Retina (tissue), 1 donor: ENCODE data around the gene TGFBR3.

Experiments used
- DNase-seq: peaks from one replicate; pipeline ENCODE4 v3.0.0-alpha.2; 2016

Gene TGFBR3

DNA sequence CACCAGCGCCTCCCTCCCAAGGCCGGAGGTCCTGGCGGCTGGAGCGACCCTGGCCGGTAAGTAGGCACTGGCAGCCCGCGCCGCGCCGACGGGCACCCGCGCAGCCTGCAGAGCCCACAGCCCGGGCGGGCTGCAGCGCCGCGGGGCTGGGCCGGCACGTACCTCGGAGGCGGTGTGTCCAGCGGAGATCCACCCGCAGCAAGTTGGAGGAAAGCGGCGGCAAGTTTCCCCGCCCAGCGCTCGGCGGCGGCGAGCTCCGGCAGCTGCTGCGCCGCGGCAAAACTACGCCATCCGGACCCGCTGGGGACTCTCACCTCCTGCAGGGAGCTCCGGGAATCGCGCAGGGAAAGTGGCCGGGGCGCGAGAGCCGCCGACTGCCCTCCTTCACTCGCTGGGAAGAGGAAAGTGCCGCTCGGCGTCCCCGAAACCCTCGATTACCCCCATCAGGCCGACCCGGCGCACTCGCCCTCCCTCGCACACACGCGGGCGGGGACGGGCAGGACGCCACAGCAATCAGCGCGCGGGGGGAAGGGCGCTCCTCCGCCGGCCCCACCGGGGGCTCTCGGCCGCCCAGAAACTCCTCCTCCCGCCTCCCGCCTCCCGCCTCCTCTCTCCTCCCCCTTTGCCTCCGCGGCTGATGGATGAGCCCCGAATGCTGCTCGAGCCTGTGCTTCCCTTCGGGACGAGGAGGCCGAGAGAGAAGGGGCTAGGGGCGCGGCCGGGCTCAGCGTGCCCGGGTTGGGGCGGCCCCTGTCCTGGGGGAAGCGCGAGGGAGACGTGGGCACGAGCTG lies at the start of gene TGFBR3:
TGFBR3 (minus strand) TSS at position 436 of the 791 bp plus-strand sequence. CDS start 24,620 bp downstream, outside the sequence.
- DNase-seq, result peak; percentile 96

DNA sequence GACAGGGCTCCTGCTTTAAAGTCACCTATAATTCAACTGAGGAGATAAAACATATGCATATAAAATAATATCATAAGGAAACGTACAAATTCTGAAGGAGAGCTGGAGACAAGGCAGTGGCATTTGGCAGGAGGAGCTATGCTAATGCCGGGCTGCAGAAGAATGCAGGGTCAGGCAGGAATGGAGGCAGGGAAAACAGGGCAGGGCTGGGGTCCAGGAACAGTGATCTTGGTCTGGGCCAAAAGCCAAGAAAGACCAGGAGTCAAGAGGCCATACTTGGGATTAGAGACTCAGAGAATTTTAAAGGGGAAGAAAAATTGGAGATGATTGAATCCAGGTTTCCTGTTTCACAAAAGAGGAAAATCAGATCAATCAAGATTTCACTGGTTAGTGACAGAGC lies 43.3 kb upstream of the TGFBR3 start:
- no peak for DNase-seq

- no peak for DNase-seq
These were observed 42.1 kb upstream of the TGFBR3 start for GRCh38 chr1:91928026-91928425.

GRCh38 chr1:91925644-91926435 lies 39.9 kb upstream of the TGFBR3 start:
- no peak for DNase-seq

GRCh38 chr1:91924146-91924545 lies 38.2 kb upstream of the TGFBR3 start:
- no peak for DNase-seq

GRCh38 chr1:91919962-91920361 lies 34.0 kb upstream of the TGFBR3 start:
- no peak for DNase-seq

GRCh38 chr1:91916811-91917460 lies 31.0 kb upstream of the TGFBR3 start:
- DNase-seq, result no peak

GRCh38 chr1:91916046-91916445 lies 30.1 kb upstream of the TGFBR3 start:
- no peak for DNase-seq

DNA sequence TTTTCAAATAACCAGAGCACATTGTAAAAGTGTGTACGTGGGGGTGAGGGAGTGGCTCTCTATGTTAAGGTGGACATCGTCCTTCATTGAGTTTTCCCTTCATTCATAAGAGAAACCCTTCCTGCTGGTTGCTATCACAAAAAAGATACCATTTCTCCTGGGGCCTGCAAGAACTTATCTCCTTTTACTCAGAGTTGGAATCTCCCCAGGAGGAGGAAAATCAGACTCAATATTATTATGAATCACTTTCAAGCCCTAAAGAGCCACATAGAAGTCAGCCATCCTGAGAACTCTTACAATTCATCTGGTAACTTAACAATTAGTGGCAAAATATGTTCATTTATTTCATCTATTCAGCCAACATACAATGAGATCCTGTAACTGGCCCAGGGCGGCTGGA lies 27.1 kb upstream of the TGFBR3 start:
- no peak for DNase-seq

DNA sequence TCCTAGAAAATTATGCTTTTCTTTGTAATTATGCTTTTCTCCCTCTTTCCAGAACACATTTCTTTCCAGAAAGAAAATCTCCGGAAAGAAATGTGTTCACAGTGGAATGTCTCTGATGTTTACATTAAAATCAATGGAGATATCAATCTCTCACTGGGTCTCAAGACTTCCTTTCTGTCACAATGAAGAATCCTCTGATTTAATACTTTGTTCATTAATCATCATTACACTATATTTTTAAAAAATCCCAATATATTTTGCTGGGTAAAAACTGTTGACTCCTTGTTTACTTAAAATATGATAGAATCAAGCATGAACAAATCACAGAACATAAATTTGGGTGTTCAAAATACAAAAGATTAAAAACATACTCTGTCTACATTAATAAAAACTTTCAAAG lies 26.3 kb upstream of the TGFBR3 start:
- no peak for DNase-seq

DNA sequence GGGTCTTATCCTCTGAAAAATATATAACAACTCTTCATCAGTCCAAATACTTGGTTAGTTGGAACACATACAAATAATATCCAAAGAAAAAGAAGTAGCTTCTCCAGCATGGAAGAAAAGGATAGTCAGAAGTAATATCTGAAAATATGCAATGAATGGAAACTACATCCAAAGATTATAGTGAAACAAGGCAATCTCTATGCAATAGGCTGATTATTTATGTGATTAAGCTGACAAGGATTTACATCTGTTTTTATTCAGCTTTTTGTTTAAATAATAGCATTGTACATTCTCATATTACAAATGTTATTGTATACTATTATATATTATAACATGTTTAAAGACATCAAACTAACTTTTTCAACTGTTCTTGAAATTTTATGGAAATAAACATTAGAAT lies 15.3 kb upstream of the TGFBR3 start:
- DNase-seq, result no peak

- DNase-seq, result no peak
These were observed 14.6 kb upstream of the TGFBR3 start for GRCh38 chr1:91900562-91900961.

DNA sequence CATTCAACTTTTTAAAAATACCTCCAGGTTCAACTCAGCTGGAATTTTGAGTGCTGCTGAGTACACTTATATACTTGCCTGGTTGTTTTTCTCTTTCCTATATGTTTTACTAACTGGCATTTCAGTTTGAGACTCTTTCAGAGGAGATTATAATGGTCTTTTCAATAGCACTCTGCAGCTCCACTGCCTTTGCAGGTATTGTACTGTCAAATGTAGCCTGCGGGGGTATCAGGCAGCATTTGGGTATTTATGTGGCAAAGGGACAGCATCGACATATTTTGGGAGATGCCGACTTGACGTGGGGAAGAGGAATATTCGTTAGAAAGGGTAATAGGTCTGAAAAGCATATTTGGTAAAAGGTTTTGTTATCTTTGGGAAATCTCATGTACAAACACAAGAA lies 11.1 kb upstream of the TGFBR3 start:
- DNase-seq, result no peak

DNA sequence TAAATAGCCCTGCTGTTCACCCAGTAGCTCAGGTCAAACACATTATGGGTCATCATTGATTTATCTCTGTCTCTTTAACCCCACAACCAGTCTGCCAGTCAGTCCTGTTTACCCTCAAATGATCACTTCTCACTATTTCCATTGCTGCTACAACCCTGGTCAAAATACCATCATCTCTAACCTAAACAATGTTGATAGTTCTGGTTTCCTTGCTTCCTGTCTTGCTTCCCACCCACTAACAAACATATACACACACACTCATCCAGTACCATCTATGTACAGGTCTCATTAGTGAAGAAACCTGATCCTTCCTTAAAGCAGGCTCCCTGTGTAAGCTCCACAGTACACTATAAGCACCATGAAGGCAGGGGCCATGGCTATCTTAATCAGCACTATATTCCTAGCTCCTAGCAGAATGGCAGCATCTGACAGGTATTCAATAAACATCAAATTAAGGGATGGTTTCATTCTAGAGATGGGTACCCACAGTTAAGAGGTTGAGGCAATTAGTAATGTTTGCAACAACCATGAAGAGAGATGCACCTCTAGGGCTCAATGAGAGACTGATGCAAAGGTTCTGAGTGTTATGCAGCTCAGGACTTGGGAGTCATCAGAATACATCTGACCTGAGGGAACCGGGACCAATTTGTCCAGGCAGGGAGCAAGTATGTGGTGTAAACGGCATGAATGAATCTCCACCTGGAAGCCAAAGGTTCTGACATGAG lies 10.0 kb upstream of the TGFBR3 start:
- DNase-seq, result no peak

GRCh38 chr1:91894036-91894761 lies 8.2 kb upstream of the TGFBR3 start:
- DNase-seq, result no peak

GRCh38 chr1:91891969-91892368 lies 6.0 kb upstream of the TGFBR3 start:
- DNase-seq, result no peak

DNA sequence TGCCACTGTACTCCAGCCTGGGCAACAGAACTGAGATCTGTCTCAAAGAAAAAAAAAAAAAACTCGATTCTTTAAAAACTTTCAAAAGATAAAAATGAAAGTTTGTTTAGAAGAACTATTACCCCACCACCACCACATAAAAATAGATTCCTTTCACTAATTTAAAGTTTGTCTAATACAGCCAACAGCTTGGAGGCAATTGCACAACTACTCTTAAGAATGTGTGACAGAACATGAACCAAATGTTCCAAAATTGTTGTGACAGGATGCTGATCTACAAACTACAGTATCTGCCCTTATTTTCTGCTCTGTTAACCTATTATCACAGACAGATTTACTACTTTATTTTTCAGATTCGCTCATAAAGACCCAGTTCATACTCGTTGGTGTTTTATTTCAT lies 5.5 kb upstream of the TGFBR3 start:
- no peak for DNase-seq

DNA sequence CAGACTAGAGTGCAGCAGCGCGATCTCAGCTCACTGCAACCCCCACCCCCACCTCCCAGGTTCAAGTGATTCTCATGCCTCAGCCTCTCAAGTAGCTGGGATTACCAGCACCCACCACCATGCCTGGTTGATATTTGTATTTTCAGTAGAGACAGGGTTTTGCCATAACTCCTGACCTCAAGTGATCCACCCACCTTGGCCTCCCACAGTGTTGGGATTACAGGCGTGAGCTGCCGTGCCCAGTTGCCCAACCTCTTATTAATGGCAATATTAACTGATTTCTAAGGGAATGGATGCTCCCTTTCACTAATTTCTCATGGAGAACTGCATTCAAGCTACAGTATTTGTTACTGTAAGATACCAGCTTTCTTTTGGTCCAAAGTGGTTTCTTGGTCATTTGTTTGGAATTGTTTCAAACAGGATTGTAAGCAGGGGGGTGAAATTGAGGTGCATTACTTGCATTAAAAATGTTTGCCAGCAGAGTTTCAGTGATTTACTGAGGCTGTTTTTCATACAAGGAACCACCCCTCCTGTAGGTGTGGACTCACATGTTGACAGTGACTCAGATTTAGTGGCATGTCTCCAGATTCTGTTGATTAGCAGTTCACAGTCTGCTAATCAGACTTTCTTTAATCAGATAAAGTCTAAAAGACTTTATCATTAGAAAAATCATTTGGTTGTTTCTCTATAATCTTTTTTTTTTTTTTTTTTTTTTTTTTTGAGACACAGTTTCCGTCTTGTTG lies 3.9 kb upstream of the TGFBR3 start:
- DNase-seq, result no peak

DNA sequence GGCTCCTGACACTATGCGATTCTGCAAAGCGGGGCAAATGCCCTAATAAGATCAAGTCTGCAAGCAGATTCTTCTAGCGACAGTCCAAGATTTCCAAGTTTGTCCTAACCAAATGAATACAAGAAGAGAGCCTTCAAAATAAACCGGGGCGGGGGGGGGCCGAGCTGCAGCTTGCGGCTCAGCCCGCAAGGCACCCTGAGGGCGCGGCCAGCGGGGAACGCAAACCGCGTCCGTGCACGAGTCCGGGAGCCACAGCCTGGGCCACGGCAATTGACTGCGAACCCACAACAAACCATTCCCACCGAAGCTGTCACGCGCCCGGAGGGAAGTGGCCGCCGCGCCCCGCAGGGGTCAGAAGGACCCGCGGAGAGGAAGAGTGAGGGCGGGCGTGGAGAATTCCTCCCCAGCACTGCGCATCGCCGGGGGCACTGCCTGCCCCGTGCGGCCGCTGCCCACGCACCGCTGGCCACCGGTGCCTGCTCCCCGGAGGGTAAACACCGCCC lies 687 bp downstream of the TGFBR3 start:
- DNase-seq, result peak; percentile 79

GRCh38 chr1:91884459-91885212 lies 1.3 kb downstream of the TGFBR3 start:
- DNase-seq, result peak; percentile 60

DNA sequence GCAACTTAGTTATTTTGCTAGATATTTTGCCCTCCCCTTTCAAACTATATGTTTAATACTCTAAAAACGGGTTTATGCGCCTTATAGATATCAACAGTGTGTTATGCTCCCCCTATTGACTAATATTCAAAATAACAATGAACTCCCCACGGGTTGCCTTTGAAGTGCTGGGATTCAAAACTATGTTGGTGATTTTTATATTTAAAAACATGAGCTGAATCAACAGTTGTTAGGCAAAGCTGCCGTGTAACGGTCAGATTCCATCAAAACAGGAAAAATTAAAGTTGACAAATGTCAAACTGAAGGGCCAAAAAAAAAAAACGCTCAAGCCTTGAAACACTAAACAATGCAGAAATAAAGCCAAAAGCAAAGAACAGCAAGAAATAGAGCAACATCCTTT lies 2.5 kb downstream of the TGFBR3 start:
- no peak for DNase-seq
